Measurements from ENCODE around the gene LMTK2.

The LMTK2 gene

DNA sequence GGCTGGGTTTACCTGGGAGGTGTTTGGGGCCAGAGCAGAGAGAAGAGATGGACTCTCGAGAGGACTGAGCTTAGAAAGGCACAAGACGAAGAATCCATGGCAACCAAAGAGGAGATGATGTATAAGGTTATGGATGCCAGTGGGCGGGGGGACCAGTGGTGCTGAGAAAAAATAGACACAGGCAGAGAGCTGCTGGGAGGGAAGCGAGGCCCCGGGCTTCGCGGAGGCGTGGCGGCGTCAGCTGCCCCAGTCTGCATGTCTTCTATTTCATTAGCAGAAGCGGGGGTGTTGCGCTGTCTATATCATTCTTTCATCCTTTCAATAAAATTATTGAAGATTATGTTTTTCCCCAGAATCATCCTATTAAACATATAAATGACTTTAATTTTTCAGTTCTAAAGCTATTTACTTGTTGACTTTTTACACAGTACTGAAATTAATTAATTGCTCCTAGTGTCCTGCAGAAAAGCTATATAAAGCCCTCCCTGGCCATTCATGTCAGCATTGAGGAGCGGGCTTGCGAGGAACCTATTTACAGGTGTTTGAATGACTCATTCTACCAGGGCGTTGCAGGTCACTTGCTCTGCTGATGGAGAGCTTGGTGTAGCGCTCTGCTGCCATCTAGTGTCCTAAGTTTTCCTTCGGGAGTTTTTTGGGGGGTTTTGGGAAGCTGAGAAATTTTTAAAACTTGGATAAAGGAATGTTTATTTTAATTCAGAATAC lies 61.7 kb downstream of the LMTK2 start:
- H3K4me1 ChIP-seq (ENCODE audit: control insufficient read depth in 1 of 2, insufficient read depth in 1 of 2, low read depth in 1 of 2, low read length in 1 of 2): peaks cover 0 to 5% of the 10 kb centered on the region in 2 experiments
- peaks cover 55% of the 10 kb centered on the region for H3K36me3 ChIP-seq
- H3K9me3 ChIP-seq: no peaks in the 10 kb centered on the region
- no peaks in the 10 kb centered on the region for H3K27me3 ChIP-seq
- TF ChIP-seq, protein P1, sequence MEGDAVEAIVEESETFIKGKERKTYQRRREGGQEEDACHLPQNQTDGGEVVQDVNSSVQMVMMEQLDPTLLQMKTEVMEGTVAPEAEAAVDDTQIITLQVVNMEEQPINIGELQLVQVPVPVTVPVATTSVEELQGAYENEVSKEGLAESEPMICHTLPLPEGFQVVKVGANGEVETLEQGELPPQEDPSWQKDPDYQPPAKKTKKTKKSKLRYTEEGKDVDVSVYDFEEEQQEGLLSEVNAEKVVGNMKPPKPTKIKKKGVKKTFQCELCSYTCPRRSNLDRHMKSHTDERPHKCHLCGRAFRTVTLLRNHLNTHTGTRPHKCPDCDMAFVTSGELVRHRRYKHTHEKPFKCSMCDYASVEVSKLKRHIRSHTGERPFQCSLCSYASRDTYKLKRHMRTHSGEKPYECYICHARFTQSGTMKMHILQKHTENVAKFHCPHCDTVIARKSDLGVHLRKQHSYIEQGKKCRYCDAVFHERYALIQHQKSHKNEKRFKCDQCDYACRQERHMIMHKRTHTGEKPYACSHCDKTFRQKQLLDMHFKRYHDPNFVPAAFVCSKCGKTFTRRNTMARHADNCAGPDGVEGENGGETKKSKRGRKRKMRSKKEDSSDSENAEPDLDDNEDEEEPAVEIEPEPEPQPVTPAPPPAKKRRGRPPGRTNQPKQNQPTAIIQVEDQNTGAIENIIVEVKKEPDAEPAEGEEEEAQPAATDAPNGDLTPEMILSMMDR (IDR thresholded peaks at IDR 0.05): peak; percentile 64
- no peak overlapping the region for H3K4me3 ChIP-seq (ENCODE audit: low read depth in 1 of 2, low read length in 1 of 2)
- no peak overlapping the region for H3K27ac ChIP-seq

DNA sequence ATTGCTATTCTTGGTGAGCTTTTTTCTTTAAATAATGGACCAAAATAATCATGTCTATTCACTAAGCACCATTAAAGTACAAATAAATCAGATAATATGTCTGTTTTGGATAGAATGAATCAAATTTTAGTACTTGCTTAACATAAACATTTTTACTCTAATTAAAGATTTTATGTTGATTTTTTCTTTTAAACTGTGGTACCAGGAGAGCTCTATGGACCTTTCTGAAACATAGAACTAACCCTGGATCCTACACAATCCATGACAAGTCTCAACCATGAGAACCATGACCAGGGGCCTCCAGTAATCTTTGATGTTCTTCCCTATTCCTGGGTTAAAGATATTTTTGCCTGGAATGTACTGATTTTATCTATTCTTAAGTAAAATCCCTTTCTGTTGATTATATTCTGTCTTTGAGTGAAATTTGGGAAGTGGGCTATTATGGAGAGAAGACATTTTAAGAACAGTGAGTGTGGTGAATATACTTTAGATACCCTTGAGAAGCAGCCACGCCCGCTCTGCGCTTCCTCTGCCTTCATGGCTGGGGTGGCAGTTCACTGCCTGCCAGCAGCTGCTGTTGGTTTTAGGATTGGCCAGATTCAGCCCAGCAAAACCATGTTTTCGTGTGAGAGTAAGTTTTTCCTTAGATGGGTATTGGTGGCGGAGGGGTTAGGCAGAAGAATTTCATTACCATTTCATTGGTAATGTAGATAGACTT lies 62.4 kb downstream of the LMTK2 start:
- Histone ChIP-seq H3K27ac (no peak overlapping the region), H3K4me1 (ENCODE audit: control insufficient read depth in 1 of 2, insufficient read depth in 1 of 2, low read depth in 1 of 2, low read length in 1 of 2) (peaks cover 0 to 5% of the 10 kb centered on the region in 2 experiments), H3K9me3 (no peaks in the 10 kb centered on the region), H3K27me3 (no peaks in the 10 kb centered on the region), H3K36me3 (peaks cover 48% of the 10 kb centered on the region), H3K4me3 (ENCODE audit: low read depth in 1 of 2, low read length in 1 of 2) (no peak overlapping the region)
- TF ChIP-seq, protein P1 (IDR thresholded peaks at IDR 0.05): no peak

DNA sequence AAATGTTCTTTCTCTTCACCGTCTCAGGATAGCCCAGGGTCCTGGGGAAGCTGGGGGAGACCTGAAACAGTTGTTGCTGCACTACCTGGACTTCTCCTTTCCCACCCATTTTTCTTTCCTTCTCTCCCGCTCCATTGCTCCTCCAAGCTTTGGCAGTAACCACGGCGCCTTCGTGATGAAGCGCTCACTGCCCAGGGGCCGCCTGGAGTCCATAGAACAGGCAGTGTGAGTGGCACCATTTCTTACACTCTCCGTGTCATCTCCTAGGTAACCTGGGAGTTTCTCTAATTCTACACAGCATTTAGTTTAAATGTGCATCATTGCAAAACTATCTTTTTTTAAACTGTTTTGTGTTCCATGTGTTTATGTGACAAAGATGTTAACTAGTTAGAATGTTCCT lies 64.3 kb downstream of the LMTK2 start:
- Histone ChIP-seq H3K4me1 (ENCODE audit: control insufficient read depth in 1 of 2, insufficient read depth in 1 of 2, low read depth in 1 of 2, low read length in 1 of 2) (peaks cover 0 to under 1% of the 10 kb centered on the region in 2 experiments), H3K27me3 (no peaks in the 10 kb centered on the region), H3K27ac (no peak overlapping the region), H3K9me3 (no peaks in the 10 kb centered on the region), H3K4me3 (ENCODE audit: low read depth in 1 of 2, low read length in 1 of 2) (no peak overlapping the region), H3K36me3 (peaks cover 55% of the 10 kb centered on the region)
- TF ChIP-seq, protein P1 (IDR thresholded peaks at IDR 0.05): no peak

DNA sequence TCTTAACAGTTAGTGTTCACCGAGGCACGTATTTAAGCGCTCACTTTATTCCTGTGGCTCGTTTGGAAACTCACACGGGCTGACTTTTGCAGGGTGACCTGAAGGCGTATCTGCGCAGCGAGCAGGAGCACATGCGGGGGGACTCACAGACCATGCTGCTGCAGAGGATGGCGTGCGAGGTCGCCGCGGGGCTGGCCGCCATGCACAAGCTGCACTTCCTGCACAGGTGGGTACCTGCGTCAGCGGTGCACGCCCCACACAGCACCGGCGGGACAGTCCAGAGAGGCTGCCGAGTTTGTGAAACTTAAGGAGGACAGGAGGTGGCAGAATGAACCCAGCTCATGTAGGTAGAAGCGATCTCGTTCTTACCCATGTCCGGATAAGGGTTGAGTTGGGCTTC lies 64.8 kb downstream of the LMTK2 start:
- Histone ChIP-seq H3K36me3 (peaks cover 56% of the 10 kb centered on the region), H3K4me1 (ENCODE audit: control insufficient read depth in 1 of 2, insufficient read depth in 1 of 2, low read depth in 1 of 2, low read length in 1 of 2) (no peaks in the 10 kb centered on the region), H3K9me3 (no peaks in the 10 kb centered on the region), H3K27me3 (no peaks in the 10 kb centered on the region), H3K4me3 (ENCODE audit: low read depth in 1 of 2, low read length in 1 of 2) (no peak overlapping the region), H3K27ac (no peak overlapping the region)
- TF ChIP-seq, protein P1 (IDR thresholded peaks at IDR 0.05): no peak

DNA sequence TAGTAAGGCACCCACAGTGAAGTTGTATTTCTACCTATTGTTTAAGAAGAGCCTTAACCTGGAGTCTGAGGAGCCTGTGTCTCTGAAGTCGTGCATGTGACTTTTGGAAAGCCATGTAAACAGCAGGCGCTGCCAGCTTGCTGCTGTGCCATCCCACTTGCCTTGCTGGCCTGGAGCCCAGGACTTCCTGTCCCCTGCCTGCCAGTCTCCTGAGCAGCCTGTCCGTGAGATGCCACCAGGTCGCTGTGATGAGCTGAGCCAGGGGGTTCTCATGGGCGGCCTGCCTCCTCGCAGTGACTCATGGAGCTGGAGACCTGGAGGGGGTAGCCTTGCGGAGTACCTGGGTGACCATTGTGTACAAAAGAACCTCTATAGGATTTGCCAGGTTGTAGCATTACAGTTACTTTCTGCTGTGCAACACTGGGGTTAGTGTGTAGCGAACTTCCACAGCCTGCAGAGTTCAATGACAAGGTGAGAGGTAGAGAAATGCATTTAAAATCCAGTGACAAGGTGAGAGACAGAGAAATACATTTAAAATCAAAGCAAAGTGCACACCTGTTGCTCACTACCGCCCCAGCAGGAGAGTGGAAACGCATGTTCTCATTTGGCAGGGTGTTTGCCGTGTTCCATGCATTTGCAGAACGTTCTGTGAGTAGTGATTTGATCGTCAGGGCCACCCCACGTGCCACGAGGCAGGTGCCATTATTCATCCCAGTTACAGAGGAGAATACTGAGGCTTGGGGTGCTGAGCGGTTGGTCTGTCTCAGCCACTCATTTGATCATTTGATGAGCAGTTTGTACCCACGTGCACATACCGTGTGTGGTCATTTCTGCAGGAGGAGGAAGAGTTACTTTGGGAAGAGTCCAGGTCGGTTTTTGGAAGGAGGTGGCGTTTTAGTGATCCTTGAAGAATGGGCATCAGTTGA lies 67.9 kb downstream of the LMTK2 start:
- Histone ChIP-seq H3K36me3 (peaks cover 77% of the 10 kb centered on the region), H3K27ac (no peak overlapping the region), H3K27me3 (no peaks in the 10 kb centered on the region), H3K4me3 (ENCODE audit: low read depth in 1 of 2, low read length in 1 of 2) (no peak overlapping the region), H3K9me3 (no peaks in the 10 kb centered on the region), H3K4me1 (ENCODE audit: control insufficient read depth in 1 of 2, insufficient read depth in 1 of 2, low read depth in 1 of 2, low read length in 1 of 2) (no peaks in the 10 kb centered on the region)
- TF ChIP-seq, protein P1 (IDR thresholded peaks at IDR 0.05): no peak
